Measurements from ENCODE around the gene HCAR3. TPM values are rescaled to one million over a fixed set of nuclear protein-coding genes. Genes with fewer than 3 reads are reported as not detected.
A peak's percentile ranks its signal among the peaks of the same experiment; 100 is the strongest.
"Not testable (repeated sequence)": the region's sequence is repeated elsewhere in the genome, so short reads cannot be mapped to it uniquely, and the experiment has no call there.

The HCAR3 gene
- total RNA-seq, 1 experiment from 2014 or later = 0.32 TPM

GRCh38 chr12:122721057-122721545, 4.5 kb upstream of the HCAR3 start:
- Mint-ChIP-seq H3K27ac (ENCODE audit: unreplicated experiment) (peak overlapping the region; percentile 48), H3K27me3 (ENCODE audit: insufficient read depth, unreplicated experiment) (no peaks in the 10 kb centered on the region), H3K9me3 (ENCODE audit: unreplicated experiment) (no peaks in the 10 kb centered on the region), H3K36me3 (ENCODE audit: insufficient read depth, unreplicated experiment) (no peaks in the 10 kb centered on the region), H3K4me3 (ENCODE audit: unreplicated experiment) (peak overlapping the region; percentile 11), H3K4me1 (ENCODE audit: low read depth, unreplicated experiment) (peaks cover 6% of the 10 kb centered on the region)
- no peaks in the 10 kb centered on the region for H3K9me3 ChIP-seq
- ChIA-PET CTCF (no interaction called here), POLR2A (no interaction called here)
- no peaks in the 10 kb centered on the region for H3K36me3 ChIP-seq (ENCODE audit: control insufficient read depth, insufficient read depth, low read length)
- TF ChIP-seq, protein P1, sequence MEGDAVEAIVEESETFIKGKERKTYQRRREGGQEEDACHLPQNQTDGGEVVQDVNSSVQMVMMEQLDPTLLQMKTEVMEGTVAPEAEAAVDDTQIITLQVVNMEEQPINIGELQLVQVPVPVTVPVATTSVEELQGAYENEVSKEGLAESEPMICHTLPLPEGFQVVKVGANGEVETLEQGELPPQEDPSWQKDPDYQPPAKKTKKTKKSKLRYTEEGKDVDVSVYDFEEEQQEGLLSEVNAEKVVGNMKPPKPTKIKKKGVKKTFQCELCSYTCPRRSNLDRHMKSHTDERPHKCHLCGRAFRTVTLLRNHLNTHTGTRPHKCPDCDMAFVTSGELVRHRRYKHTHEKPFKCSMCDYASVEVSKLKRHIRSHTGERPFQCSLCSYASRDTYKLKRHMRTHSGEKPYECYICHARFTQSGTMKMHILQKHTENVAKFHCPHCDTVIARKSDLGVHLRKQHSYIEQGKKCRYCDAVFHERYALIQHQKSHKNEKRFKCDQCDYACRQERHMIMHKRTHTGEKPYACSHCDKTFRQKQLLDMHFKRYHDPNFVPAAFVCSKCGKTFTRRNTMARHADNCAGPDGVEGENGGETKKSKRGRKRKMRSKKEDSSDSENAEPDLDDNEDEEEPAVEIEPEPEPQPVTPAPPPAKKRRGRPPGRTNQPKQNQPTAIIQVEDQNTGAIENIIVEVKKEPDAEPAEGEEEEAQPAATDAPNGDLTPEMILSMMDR (IDR thresholded peaks at IDR 0.05; ENCODE audit: insufficient read depth in 1 of 2, low read depth in 1 of 2, low read length in 1 of 2, severe bottlenecking in 1 of 2, unreplicated experiment in 1 of 2) = no peak
- no peaks in the 10 kb centered on the region for H3K27me3 ChIP-seq (replicated peaks; ENCODE audit: control insufficient read depth, insufficient read depth, low read length)
- DNase-seq = peak; percentile 29 to 55
- intact Hi-C loops (cut with micrococcal nuclease; ENCODE audit: unreplicated experiment) = no loop called here
- H3K4me1 ChIP-seq = peaks cover 42% of the 10 kb centered on the region
- no peak overlapping the region for H3K4me3 ChIP-seq (ENCODE audit: low read depth, low read length)
- no TSS peak for BruUV-seq (replicated peaks)

DNA sequence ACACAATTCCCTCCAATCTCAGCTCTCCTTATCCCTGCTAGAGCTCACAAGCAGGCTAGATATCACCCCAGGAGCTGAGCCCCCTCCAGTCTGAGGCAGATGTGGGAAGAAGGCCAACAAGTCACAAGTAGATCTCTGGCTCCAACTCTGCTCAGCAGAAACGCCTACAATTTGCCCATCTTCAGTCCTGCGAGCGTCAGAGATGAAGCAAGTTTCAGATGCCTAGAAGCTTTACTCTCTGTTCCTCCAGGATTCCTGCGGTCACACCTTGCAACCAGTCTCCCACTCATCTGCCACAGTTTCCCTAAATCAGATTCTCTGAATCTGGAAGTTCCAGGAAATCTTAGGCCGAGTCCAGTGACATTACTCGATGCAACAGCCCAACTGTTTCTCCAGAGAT, 1.4 kb downstream of the HCAR3 start:
- H3K4me1 Mint-ChIP-seq (ENCODE audit: low read depth, unreplicated experiment) = peaks cover 15% of the 10 kb centered on the region
- H3K4me3 ChIP-seq (ENCODE audit: low read depth, low read length); H3K36me3 Mint-ChIP-seq (ENCODE audit: insufficient read depth, unreplicated experiment); BruUV-seq (replicated peaks); intact Hi-C loops (cut with micrococcal nuclease; ENCODE audit: unreplicated experiment); H3K27me3 ChIP-seq (replicated peaks; ENCODE audit: control insufficient read depth, insufficient read depth, low read length); H3K4me3 Mint-ChIP-seq (ENCODE audit: unreplicated experiment); H3K27ac Mint-ChIP-seq (ENCODE audit: unreplicated experiment); POLR2A ChIA-PET; DNase-seq; H3K9me3 Mint-ChIP-seq (ENCODE audit: unreplicated experiment); H3K9me3 ChIP-seq; H3K27me3 Mint-ChIP-seq (ENCODE audit: insufficient read depth, unreplicated experiment); CTCF ChIA-PET; H3K36me3 ChIP-seq (ENCODE audit: control insufficient read depth, insufficient read depth, low read length): not testable (repeated sequence)
- H3K4me1 ChIP-seq = peaks cover 10% of the 10 kb centered on the region; the same call in 1 of the 2 replicates

- H3K27me3 Mint-ChIP-seq (ENCODE audit: insufficient read depth, unreplicated experiment); intact Hi-C loops (cut with micrococcal nuclease; ENCODE audit: unreplicated experiment); H3K9me3 ChIP-seq; DNase-seq; POLR2A ChIA-PET; H3K27me3 ChIP-seq (replicated peaks; ENCODE audit: control insufficient read depth, insufficient read depth, low read length); H3K4me3 ChIP-seq (ENCODE audit: low read depth, low read length); H3K9me3 Mint-ChIP-seq (ENCODE audit: unreplicated experiment); H3K27ac Mint-ChIP-seq (ENCODE audit: unreplicated experiment); H3K36me3 Mint-ChIP-seq (ENCODE audit: insufficient read depth, unreplicated experiment); BruUV-seq (replicated peaks); H3K36me3 ChIP-seq (ENCODE audit: control insufficient read depth, insufficient read depth, low read length); H3K4me3 Mint-ChIP-seq (ENCODE audit: unreplicated experiment); CTCF ChIA-PET: not testable (repeated sequence)
- peaks cover 18% of the 10 kb centered on the region for H3K4me1 Mint-ChIP-seq (ENCODE audit: low read depth, unreplicated experiment)
- H3K4me1 ChIP-seq = peaks cover 12% of the 10 kb centered on the region; the same call in 1 of the 2 replicates
Measured at GRCh38 chr12:122713491-122714188, 3.0 kb downstream of the HCAR3 start.

DNA sequence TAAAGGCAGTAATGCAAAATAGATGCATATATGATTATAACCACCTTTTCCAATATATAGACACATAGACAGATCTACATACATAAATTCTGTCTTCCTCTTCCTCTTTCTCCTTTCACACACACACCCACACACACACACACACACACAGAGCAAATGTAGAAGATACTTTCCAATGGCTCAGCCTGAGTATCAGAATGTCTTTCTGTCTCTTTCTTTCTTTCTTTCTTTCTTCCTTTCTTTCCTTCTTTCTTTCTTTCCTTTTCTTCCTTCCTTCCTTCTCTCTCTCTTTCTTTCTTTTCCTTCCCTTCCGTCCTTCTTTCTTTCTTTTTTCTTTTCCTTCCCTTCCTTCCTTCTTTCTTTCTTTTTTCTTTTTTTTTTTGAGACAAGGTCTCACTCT, 5.3 kb downstream of the HCAR3 start:
- H3K4me3 ChIP-seq (ENCODE audit: low read depth, low read length); DNase-seq; H3K27me3 Mint-ChIP-seq (ENCODE audit: insufficient read depth, unreplicated experiment); H3K36me3 Mint-ChIP-seq (ENCODE audit: insufficient read depth, unreplicated experiment); H3K9me3 ChIP-seq; BruUV-seq (replicated peaks); POLR2A ChIA-PET; H3K36me3 ChIP-seq (ENCODE audit: control insufficient read depth, insufficient read depth, low read length); CTCF ChIA-PET; H3K9me3 Mint-ChIP-seq (ENCODE audit: unreplicated experiment); H3K27me3 ChIP-seq (replicated peaks; ENCODE audit: control insufficient read depth, insufficient read depth, low read length); intact Hi-C loops (cut with micrococcal nuclease; ENCODE audit: unreplicated experiment); H3K4me3 Mint-ChIP-seq (ENCODE audit: unreplicated experiment): not testable (repeated sequence)
- Mint-ChIP-seq H3K4me1 (ENCODE audit: low read depth, unreplicated experiment) (peaks cover 18% of the 10 kb centered on the region), H3K27ac (ENCODE audit: unreplicated experiment) (peak overlapping the region; percentile 78)
- peaks cover 15% of the 10 kb centered on the region; the same call in 1 of the 2 replicates for H3K4me1 ChIP-seq

DNA sequence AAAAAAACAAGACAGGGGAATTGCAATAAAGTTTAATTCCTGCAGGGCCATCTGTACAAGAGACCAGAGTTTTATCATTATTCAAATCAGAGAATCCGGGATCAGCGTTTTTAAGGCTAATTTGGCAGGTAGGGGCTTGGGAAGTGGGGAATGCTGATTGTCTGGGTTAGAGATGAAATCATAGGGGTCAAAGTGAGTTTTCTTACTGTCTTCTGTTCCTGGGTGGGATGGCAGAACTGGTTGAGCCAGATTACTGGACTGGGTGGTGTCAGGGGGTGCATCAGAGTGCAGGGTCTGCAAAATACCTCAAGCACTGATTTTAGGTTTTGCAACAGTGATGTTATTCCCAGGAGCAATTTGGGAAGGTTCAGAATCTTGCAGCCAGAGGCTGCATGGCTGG, 6.3 kb downstream of the HCAR3 start:
- H3K9me3 Mint-ChIP-seq (ENCODE audit: unreplicated experiment) = not testable (repeated sequence)
- peak overlapping the region; percentile 51 for H3K4me3 Mint-ChIP-seq (ENCODE audit: unreplicated experiment)

GRCh38 chr12:122709287-122709686, 7.3 kb downstream of the HCAR3 start:
- H3K36me3 ChIP-seq (ENCODE audit: control insufficient read depth, insufficient read depth, low read length); CTCF ChIA-PET; H3K27me3 ChIP-seq (replicated peaks; ENCODE audit: control insufficient read depth, insufficient read depth, low read length); H3K4me3 Mint-ChIP-seq (ENCODE audit: unreplicated experiment); intact Hi-C loops (cut with micrococcal nuclease; ENCODE audit: unreplicated experiment); H3K4me3 ChIP-seq (ENCODE audit: low read depth, low read length); H3K36me3 Mint-ChIP-seq (ENCODE audit: insufficient read depth, unreplicated experiment); H3K27me3 Mint-ChIP-seq (ENCODE audit: insufficient read depth, unreplicated experiment); H3K27ac Mint-ChIP-seq (ENCODE audit: unreplicated experiment); BruUV-seq (replicated peaks); DNase-seq; POLR2A ChIA-PET; H3K9me3 Mint-ChIP-seq (ENCODE audit: unreplicated experiment); H3K9me3 ChIP-seq: not testable (repeated sequence)
- H3K4me1 Mint-ChIP-seq (ENCODE audit: low read depth, unreplicated experiment) = peaks cover 18% of the 10 kb centered on the region
- peaks cover 15% of the 10 kb centered on the region; the same call in 1 of the 2 replicates for H3K4me1 ChIP-seq

More for the DNA sequence above, 6.3 kb downstream of the HCAR3 start:
- CTCF ChIA-PET; intact Hi-C loops (cut with micrococcal nuclease; ENCODE audit: unreplicated experiment); H3K4me3 ChIP-seq (ENCODE audit: low read depth, low read length); H3K27me3 ChIP-seq (replicated peaks; ENCODE audit: control insufficient read depth, insufficient read depth, low read length); H3K36me3 Mint-ChIP-seq (ENCODE audit: insufficient read depth, unreplicated experiment); BruUV-seq (replicated peaks); POLR2A ChIA-PET; H3K36me3 ChIP-seq (ENCODE audit: control insufficient read depth, insufficient read depth, low read length); H3K9me3 ChIP-seq; H3K27me3 Mint-ChIP-seq (ENCODE audit: insufficient read depth, unreplicated experiment): not testable (repeated sequence)
- H3K4me1 Mint-ChIP-seq (ENCODE audit: low read depth, unreplicated experiment) = peaks cover 18% of the 10 kb centered on the region
- peak overlapping the region; percentile 82 for H3K27ac Mint-ChIP-seq (ENCODE audit: unreplicated experiment)
- peak; percentile 20 to 67 for DNase-seq
- peaks cover 15% of the 10 kb centered on the region; the same call in 1 of the 2 replicates for H3K4me1 ChIP-seq
